22Rv1 (cell line): ENCODE measurements around the gene RNF186.

ENCODE experiments used
- CTCF ChIP-seq: fragments of 450-650 bp; IDR thresholded peaks from 2 replicates; pipeline ENCODE4 v1.5.1; 2017; ENCODE audit warnings: mild to moderate bottlenecking
- ZFX ChIP-seq: fragments of 450-650 bp; IDR thresholded peaks from 2 replicates; pipeline ENCODE4 v1.6.1; 2017; ENCODE audit warnings: antibody characterized with exemption, borderline replicate concordance

GRCh38 chr1:19770436-19771190 lies 44.5 kb downstream of the RNF186 start:
- TF ChIP-seq CTCF (no peak), ZFX (no peak)
